Transverse colon (tissue), 4 donors: ENCODE data around the gene DPH5.

Source experiments
- EP300 ChIP-seq: sonication (generic); formaldehyde crosslinking; IDR thresholded peaks from one replicate; pipeline ENCODE4 v1.6.1; 2017; ENCODE audit warnings: antibody characterized with exemption, low read depth
- POLR2A ChIP-seq: fragments of 450-650 bp; IDR thresholded peaks from one replicate; pipeline ENCODE4 v1.6.1; 2016; ENCODE audit warnings: antibody characterized with exemption, mild to moderate bottlenecking, moderate library complexity
- POLR2AphosphoS5 ChIP-seq, 3 donors: sonication (generic); formaldehyde crosslinking; IDR thresholded peaks; one replicate each; pipeline ENCODE4 v1.6.1; 2016; ENCODE audit warnings: antibody characterized with exemption in 3 of 3
- TF ChIP-seq, protein P1 (sequence below), 5 experiments: fragments of 200-600 bp in 3 of 5; fragments of 450-650 bp in 2 of 5; sonication (generic) in 3 of 5; IDR thresholded peaks; 1 replicate in 2 of 5; 2 replicates in 3 of 5; pipeline ENCODE4 v1.5.1; 2016 to 2017; ENCODE audit warnings: antibody characterized with exemption in 5 of 5, inconsistent platforms in 3 of 5, mild to moderate bottlenecking in 2 of 5, moderate library complexity in 1 of 5

DNA sequence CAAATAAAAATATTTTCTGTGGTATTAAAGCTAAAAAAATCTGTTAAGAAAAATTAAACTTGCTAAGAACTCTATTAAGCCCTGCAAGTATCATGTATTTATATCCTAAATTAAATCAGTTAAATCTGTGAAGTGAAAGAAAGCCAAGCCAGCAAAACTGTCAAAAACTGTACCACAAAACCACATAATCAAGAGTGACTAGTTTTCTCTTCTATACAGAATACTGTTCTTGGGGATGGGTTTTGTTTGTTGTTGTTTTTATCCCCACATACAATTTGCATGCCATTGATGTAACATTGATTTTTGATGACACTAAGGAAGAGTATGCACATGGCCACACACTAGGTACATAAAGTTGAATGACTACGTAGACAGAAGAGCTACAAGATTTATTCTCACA, 20.4 kb downstream of the DPH5 start:
- TF ChIP-seq, protein P1, sequence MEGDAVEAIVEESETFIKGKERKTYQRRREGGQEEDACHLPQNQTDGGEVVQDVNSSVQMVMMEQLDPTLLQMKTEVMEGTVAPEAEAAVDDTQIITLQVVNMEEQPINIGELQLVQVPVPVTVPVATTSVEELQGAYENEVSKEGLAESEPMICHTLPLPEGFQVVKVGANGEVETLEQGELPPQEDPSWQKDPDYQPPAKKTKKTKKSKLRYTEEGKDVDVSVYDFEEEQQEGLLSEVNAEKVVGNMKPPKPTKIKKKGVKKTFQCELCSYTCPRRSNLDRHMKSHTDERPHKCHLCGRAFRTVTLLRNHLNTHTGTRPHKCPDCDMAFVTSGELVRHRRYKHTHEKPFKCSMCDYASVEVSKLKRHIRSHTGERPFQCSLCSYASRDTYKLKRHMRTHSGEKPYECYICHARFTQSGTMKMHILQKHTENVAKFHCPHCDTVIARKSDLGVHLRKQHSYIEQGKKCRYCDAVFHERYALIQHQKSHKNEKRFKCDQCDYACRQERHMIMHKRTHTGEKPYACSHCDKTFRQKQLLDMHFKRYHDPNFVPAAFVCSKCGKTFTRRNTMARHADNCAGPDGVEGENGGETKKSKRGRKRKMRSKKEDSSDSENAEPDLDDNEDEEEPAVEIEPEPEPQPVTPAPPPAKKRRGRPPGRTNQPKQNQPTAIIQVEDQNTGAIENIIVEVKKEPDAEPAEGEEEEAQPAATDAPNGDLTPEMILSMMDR (IDR thresholded peaks at IDR 0.05), result no peak
- TF ChIP-seq POLR2AphosphoS5 (IDR thresholded peaks at IDR 0.05) (no peak), POLR2A (no peak), EP300 (no peak)
